ENCODE measurements around the gene MED15. TPM values are rescaled to one million over a fixed set of nuclear protein-coding genes. Genes with fewer than 3 reads are reported as not detected.
A peak's percentile ranks its signal among the peaks of the same experiment; 100 is the strongest.

The MED15 gene
- total and polyA plus RNA-seq, 7 donors = 25.8 to 86.8 (median 37.5) TPM

GRCh38 chr22:20563466-20563906 lies 56.1 kb downstream of the MED15 start:
- H3K27ac ChIP-seq = no peak overlapping the region
- 82 to 86% methylated on average over 4 of the region's 4 CpGs for WGBS, 2 donors
- H3K4me1 ChIP-seq = peaks cover 0 to 24% (median 23%) of the 10 kb centered on the region in 4 donors
- TF ChIP-seq CTCF (IDR thresholded peaks at IDR 0.05) (no peak), POLR2A (IDR thresholded peaks at IDR 0.05) (no peak), POLR2AphosphoS5 (IDR thresholded peaks at IDR 0.05) (no peak), EP300 (IDR thresholded peaks at IDR 0.05) (no peak)
- H3K36me3 ChIP-seq = peaks cover 29 to 79% (median 35%) of the 10 kb centered on the region in 4 donors
- no peaks in the 10 kb centered on the region for H3K27me3 ChIP-seq
- DNase-seq = peak; percentile 28
- intact Hi-C loops (cut with DNase I) = no loop called here
- H3K9me3 ChIP-seq = no peaks in the 10 kb centered on the region
- no peak overlapping the region for H3K4me3 ChIP-seq

GRCh38 chr22:20563941-20564371 lies 56.5 kb downstream of the MED15 start:
- no peak overlapping the region for H3K4me3 ChIP-seq
- peaks cover 26 to 79% (median 37%) of the 10 kb centered on the region in 4 donors for H3K36me3 ChIP-seq
- no peaks in the 10 kb centered on the region for H3K9me3 ChIP-seq
- H3K27me3 ChIP-seq = no peaks in the 10 kb centered on the region
- peaks cover 0 to 29% (median 28%) of the 10 kb centered on the region in 4 donors for H3K4me1 ChIP-seq
- WGBS, 2 donors = 72 to 83% methylated on average over 13 of the region's 13 CpGs
- DNase-seq = peak; percentile 1
- TF ChIP-seq POLR2A (IDR thresholded peaks at IDR 0.05) (no peak), CTCF (IDR thresholded peaks at IDR 0.05) (no peak), EP300 (IDR thresholded peaks at IDR 0.05) (no peak), POLR2AphosphoS5 (IDR thresholded peaks at IDR 0.05) (no peak)
- no peak overlapping the region for H3K27ac ChIP-seq
- intact Hi-C loops (cut with DNase I) = no loop called here

- Histone ChIP-seq H3K27ac (peak overlapping the region in 2 of 4 donors; percentile 15 to 75), H3K9me3 (no peaks in the 10 kb centered on the region), H3K36me3 (peaks cover 23 to 74% (median 37%) of the 10 kb centered on the region in 4 donors), H3K4me3 (no peak overlapping the region), H3K27me3 (no peaks in the 10 kb centered on the region), H3K4me1 (peaks cover 0 to 40% (median 36%) of the 10 kb centered on the region in 4 donors)
- WGBS, 2 donors = 93 to 94% methylated on average over 13 of the region's 13 CpGs
- intact Hi-C loops (cut with DNase I) = loop anchor here (5.0 kb wide), 1 partner anchor 132 kb away; no protein-coding TSS in a partner anchor
- DNase-seq = peak; percentile 46
- TF ChIP-seq CTCF (IDR thresholded peaks at IDR 0.05) (no peak), POLR2A (IDR thresholded peaks at IDR 0.05) (no peak), POLR2AphosphoS5 (IDR thresholded peaks at IDR 0.05) (no peak), EP300 (IDR thresholded peaks at IDR 0.05) (no peak)
Measured at GRCh38 chr22:20565079-20565734, 57.8 kb downstream of the MED15 start.

- WGBS, 2 donors = 81 to 87% methylated on average over 4 of the region's 4 CpGs
- H3K4me1 ChIP-seq = peaks cover 0 to 40% (median 36%) of the 10 kb centered on the region in 4 donors
- intact Hi-C loops (cut with DNase I) = loop anchor here (5.0 kb wide), 1 partner anchor 132 kb away; no protein-coding TSS in a partner anchor
Measured at GRCh38 chr22:20565761-20566160, 58.4 kb downstream of the MED15 start.

More at GRCh38 chr22:20565761-20566160, 58.4 kb downstream of the MED15 start:
- H3K4me3 ChIP-seq = no peak overlapping the region
- H3K36me3 ChIP-seq = peaks cover 23 to 69% (median 37%) of the 10 kb centered on the region in 4 donors
- H3K27me3 ChIP-seq = no peaks in the 10 kb centered on the region
- no peaks in the 10 kb centered on the region for H3K9me3 ChIP-seq
- DNase-seq = peak; percentile 20
- TF ChIP-seq POLR2A (IDR thresholded peaks at IDR 0.05) = no peak
- no peak for TF ChIP-seq CTCF (IDR thresholded peaks at IDR 0.05)
- TF ChIP-seq EP300 (IDR thresholded peaks at IDR 0.05) = no peak
- no peak for TF ChIP-seq POLR2AphosphoS5 (IDR thresholded peaks at IDR 0.05)
- peak overlapping the region in 2 of 4 donors; percentile 75 to 77 for H3K27ac ChIP-seq

Measured in sigmoid colon (tissue), 7 donors.